ENCODE measurements around the gene SLC19A2. TPM values are rescaled to one million over a fixed set of nuclear protein-coding genes. Genes with fewer than 3 reads are reported as not detected.

SLC19A2 gene
- total and polyA plus RNA-seq, 2 of the 13 experiments (the other 11 are each of a cell fraction or from before 2014, with no cell fraction given) = 30.4 to 56.0 TPM

GRCh38 chr1:169484683-169485430 is 887 bp downstream of the SLC19A2 start (continued):
- TF ChIP-seq CBFB (CRISPR knock-in tag; IDR thresholded peaks at IDR 0.05) (no peak; the same call in 1 of the 2 replicates), ZSCAN12 (CRISPR knock-in tag; IDR thresholded peaks at IDR 0.05) (no peak), ZBTB25 (CRISPR knock-in tag; IDR thresholded peaks at IDR 0.05) (no peak; the same call in 1 of the 2 replicates), ZNF563 (CRISPR knock-in tag; IDR thresholded peaks at IDR 0.05) (no peak), ZNF225 (CRISPR knock-in tag; IDR thresholded peaks at IDR 0.05) (no peak), ADNP (CRISPR knock-in tag; IDR thresholded peaks at IDR 0.05) (no peak), RBM22 (optimal IDR thresholded peaks at IDR 0.05; ENCODE audit: low read length) (no peak), SRF (IDR thresholded peaks at IDR 0.05; ENCODE audit: low read depth, low read length) (no peak), CREB3 (CRISPR knock-in tag; IDR thresholded peaks at IDR 0.05) (no peak), ZNF282 (IDR thresholded peaks at IDR 0.05; ENCODE audit: partially characterized antibody) (no peak), RAD21 (CRISPR knock-in tag; IDR thresholded peaks at IDR 0.05) (no peak), FUBP1 (CRISPR knock-in tag; IDR thresholded peaks at IDR 0.05; ENCODE audit: borderline replicate concordance) (no peak), TIGD3 (CRISPR knock-in tag; IDR thresholded peaks at IDR 0.05; ENCODE audit: borderline replicate concordance) (no peak), CBX2 (IDR thresholded peaks at IDR 0.05; ENCODE audit: low read depth, low read length) (no peak), CBX2 (CRISPR knock-in tag; IDR thresholded peaks at IDR 0.05; ENCODE audit: low read depth) (no peak), ZFP82 (CRISPR knock-in tag; IDR thresholded peaks at IDR 0.05; ENCODE audit: borderline replicate concordance) (no peak), PAF1 (CRISPR knock-in tag; IDR thresholded peaks at IDR 0.05) (no peak), DPF2 (CRISPR knock-in tag; IDR thresholded peaks at IDR 0.05; ENCODE audit: borderline replicate concordance, low read depth) (peak; percentile 65; the same call in 1 of the 2 replicates), TFDP2 (CRISPR knock-in tag; IDR thresholded peaks at IDR 0.05) (no peak), HOXA7 (CRISPR knock-in tag; IDR thresholded peaks at IDR 0.05) (no peak), NR2F1 (CRISPR knock-in tag; IDR thresholded peaks at IDR 0.05) (no peak; a peak in 1 of 4 replicates), HMG20A (CRISPR knock-in tag; IDR thresholded peaks at IDR 0.05; ENCODE audit: borderline replicate concordance) (peak; percentile 54), ZNF12 (CRISPR knock-in tag; IDR thresholded peaks at IDR 0.05) (no peak), CHD4 (IDR thresholded peaks at IDR 0.05; ENCODE audit: borderline replicate concordance, low read length) (no peak)

Measured in HepG2 (cell line).